Loucy (cell line): ENCODE results near the gene ZNF556.
A peak's percentile ranks its signal among the peaks of the same experiment; 100 is the strongest.
"Not testable (repeated sequence)": the region's sequence is repeated elsewhere in the genome, so short reads cannot be mapped to it uniquely, and the experiment has no call there.

ENCODE experiments used
- H2AFZ ChIP-seq: fragments of 200-600 bp; sonication (generic); 2 replicates; pipeline ENCODE4 v1.6.0; 2016; ENCODE audit warnings: antibody characterized with exemption, mild to moderate bottlenecking, low read length, moderate library complexity
- H3F3A ChIP-seq: fragments of 200-600 bp; 2 replicates; pipeline ENCODE4 v1.6.0; 2016; ENCODE audit warnings: antibody characterized with exemption, low read depth, mild to moderate bottlenecking
- H3K27me3 ChIP-seq: fragments of 200-600 bp; sonication (generic); 2 replicates; pipeline ENCODE4 v1.6.1; 2014; ENCODE audit warnings: low read length, mild to moderate bottlenecking; ENCODE audit not compliant: insufficient read depth, poor library complexity, severe bottlenecking
- H3K36me3 ChIP-seq: fragments of 200-600 bp; sonication (generic); 2 replicates; pipeline ENCODE4 v1.6.1; 2016; ENCODE audit warnings: low read length; ENCODE audit not compliant: insufficient read depth
- H3K4me1 ChIP-seq: fragments of 200-600 bp; sonication (generic); 2 replicates; pipeline ENCODE4 v1.5.1; 2014; ENCODE audit warnings: low read length, mild to moderate bottlenecking; ENCODE audit not compliant: insufficient read depth, poor library complexity, severe bottlenecking
- H3K4me2 ChIP-seq: fragments of 200-600 bp; sonication (generic); 2 replicates; pipeline ENCODE4 v1.6.0; 2014; ENCODE audit warnings: antibody characterized with exemption, low read length, low read depth, mild to moderate bottlenecking; ENCODE audit not compliant: poor library complexity, severe bottlenecking
- H3K4me3 ChIP-seq: fragments of 200-600 bp; sonication (generic); 2 replicates; pipeline ENCODE4 v1.5.1; 2014; ENCODE audit warnings: low read length, mild to moderate bottlenecking, mixed read lengths; ENCODE audit not compliant: poor library complexity, severe bottlenecking
- H3K79me2 ChIP-seq: fragments of 200-600 bp; sonication (generic); 2 replicates; pipeline ENCODE4 v1.6.1; 2014; ENCODE audit warnings: low read length; ENCODE audit not compliant: insufficient read depth
- H3K9ac ChIP-seq: fragments of 200-600 bp; sonication (generic); 2 replicates; pipeline ENCODE4 v1.6.0; 2014; ENCODE audit warnings: mild to moderate bottlenecking, low read depth, low read length, moderate library complexity; ENCODE audit not compliant: poor library complexity, severe bottlenecking
- H3K9me2 ChIP-seq: fragments of 200-600 bp; sonication (generic); replicated peaks from 2 replicates; pipeline ENCODE4 v1.6.1; 2016; ENCODE audit warnings: low read depth, low read length, mixed read lengths
- H3K9me3 ChIP-seq: fragments of 200-600 bp; sonication (generic); 2 replicates; pipeline ENCODE4 v1.6.1; 2014; ENCODE audit warnings: mild to moderate bottlenecking, antibody characterized with exemption, low read length, low read depth; ENCODE audit not compliant: insufficient read depth
- H4K20me1 ChIP-seq: fragments of 200-600 bp; sonication (generic); 2 replicates; pipeline ENCODE4 v1.6.0; 2014; ENCODE audit warnings: antibody characterized with exemption, low read length, mild to moderate bottlenecking; ENCODE audit not compliant: insufficient read depth, poor library complexity, severe bottlenecking
- EZH2phosphoT487 ChIP-seq: fragments of 200-600 bp; IDR thresholded peaks from 2 replicates; pipeline ENCODE4 v1.6.1; 2018; ENCODE audit warnings: antibody characterized with exemption, mild to moderate bottlenecking, moderate library complexity, borderline replicate concordance
- TF ChIP-seq, protein P1 (sequence below): fragments of 200-600 bp; sonication (generic); conservative IDR thresholded peaks from 2 replicates; pipeline ENCODE4 v1.5.1; 2014; ENCODE audit warnings: mild to moderate bottlenecking, antibody characterized with exemption, low read length

The ZNF556 gene

DNA sequence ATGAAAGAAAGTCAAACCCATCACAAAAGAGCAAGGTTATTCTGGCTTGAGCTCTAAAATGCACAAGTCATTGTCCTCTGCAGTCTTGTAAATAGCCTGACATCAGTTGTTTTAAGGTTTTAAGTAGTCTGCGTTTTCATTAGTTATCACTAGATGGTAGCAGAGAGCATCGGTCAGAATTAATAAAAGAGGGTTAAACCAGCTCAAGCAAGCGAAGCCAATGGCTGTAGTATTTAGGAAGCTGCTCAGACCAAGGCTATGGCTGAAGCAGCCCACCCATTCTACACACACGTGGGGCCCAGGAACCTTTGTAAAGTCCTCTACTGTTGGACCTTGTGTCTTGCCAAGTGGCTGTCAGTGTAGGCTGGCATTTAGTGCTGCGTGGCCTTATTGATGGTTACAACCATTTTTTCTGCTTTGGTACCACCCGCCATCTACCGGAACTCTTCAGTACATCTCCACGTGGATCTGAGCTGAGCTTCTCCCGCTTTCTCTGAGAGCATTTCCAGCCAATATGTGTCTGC lies 20.3 kb downstream of the ZNF556 start:
- Histone ChIP-seq H3F3A (no peaks in the 10 kb centered on the region), H3K4me3 (no peak overlapping the region), H3K9me2 (no peaks in the 10 kb centered on the region), H3K27me3 (no peaks in the 10 kb centered on the region), H3K4me2 (peak overlapping the region; percentile 10), H3K4me1 (no peaks in the 10 kb centered on the region), H3K79me2 (no peaks in the 10 kb centered on the region), H3K36me3 (no peaks in the 10 kb centered on the region), H3K9ac (no peak overlapping the region), H4K20me1 (no peaks in the 10 kb centered on the region), H3K9me3 (no peaks in the 10 kb centered on the region), H2AFZ (peak overlapping the region; percentile 44)
- TF ChIP-seq, protein P1, sequence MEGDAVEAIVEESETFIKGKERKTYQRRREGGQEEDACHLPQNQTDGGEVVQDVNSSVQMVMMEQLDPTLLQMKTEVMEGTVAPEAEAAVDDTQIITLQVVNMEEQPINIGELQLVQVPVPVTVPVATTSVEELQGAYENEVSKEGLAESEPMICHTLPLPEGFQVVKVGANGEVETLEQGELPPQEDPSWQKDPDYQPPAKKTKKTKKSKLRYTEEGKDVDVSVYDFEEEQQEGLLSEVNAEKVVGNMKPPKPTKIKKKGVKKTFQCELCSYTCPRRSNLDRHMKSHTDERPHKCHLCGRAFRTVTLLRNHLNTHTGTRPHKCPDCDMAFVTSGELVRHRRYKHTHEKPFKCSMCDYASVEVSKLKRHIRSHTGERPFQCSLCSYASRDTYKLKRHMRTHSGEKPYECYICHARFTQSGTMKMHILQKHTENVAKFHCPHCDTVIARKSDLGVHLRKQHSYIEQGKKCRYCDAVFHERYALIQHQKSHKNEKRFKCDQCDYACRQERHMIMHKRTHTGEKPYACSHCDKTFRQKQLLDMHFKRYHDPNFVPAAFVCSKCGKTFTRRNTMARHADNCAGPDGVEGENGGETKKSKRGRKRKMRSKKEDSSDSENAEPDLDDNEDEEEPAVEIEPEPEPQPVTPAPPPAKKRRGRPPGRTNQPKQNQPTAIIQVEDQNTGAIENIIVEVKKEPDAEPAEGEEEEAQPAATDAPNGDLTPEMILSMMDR, result peak; percentile 71
- no peak for TF ChIP-seq EZH2phosphoT487

DNA sequence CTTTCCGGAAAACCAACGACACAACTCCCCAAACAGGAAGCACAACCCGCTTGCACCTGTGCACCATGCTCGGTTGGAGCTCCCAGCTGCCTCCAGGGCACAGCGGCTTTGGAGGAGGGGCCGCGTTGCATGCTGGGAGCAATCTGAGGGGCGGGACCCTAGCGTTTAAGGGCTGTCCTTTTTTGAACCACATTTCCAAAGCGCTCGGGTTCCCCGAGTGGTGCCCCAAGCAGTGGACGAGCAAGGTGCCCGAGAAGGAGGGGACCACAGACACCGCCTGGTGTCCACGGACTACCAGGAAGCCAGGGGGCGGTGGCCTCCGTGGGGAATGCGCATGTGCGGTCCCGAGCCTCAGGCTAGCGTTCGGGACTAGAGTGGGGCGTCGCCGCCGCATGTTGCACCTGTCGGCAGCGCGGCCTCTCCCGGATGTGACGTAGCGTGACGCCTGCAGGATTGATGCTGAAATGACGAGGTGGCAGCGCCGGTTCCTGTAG lies 21.6 kb downstream of the ZNF556 start:
- Histone ChIP-seq H3F3A (no peaks in the 10 kb centered on the region), H3K9me3 (no peaks in the 10 kb centered on the region), H4K20me1 (no peaks in the 10 kb centered on the region), H3K79me2 (no peaks in the 10 kb centered on the region), H3K4me1 (no peaks in the 10 kb centered on the region), H3K4me2 (no peak overlapping the region), H3K27me3 (no peaks in the 10 kb centered on the region), H3K9ac (no peak overlapping the region), H3K9me2 (no peaks in the 10 kb centered on the region), H2AFZ (no peak overlapping the region), H3K4me3 (no peak overlapping the region), H3K36me3 (no peaks in the 10 kb centered on the region)
- no peak for TF ChIP-seq EZH2phosphoT487
- TF ChIP-seq, protein P1, result no peak

DNA sequence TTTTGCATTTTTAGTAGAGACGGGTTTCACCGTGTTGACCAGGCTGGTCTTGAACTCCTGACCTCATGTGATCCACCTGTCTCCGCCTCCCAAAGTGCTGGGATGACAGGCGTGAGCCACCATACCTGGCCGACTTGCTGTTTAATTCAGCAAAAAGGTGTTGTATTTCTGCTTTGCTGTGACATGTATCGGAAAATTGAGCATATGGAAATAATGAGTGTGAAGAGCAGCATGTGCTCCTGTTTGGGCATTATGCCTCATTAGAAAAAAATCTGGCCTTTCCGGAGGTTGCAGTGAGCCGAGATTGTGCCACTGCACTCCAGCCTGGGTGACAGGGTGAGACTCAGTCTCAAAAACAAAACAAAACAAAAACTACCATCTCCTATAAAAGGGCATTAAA lies 23.4 kb downstream of the ZNF556 start:
- H3K79me2 ChIP-seq, H3K36me3 ChIP-seq, H4K20me1 ChIP-seq, H3K27me3 ChIP-seq, H3K4me3 ChIP-seq, H3K4me1 ChIP-seq, H2AFZ ChIP-seq, H3K9me2 ChIP-seq, H3K9me3 ChIP-seq, H3F3A ChIP-seq, H3K4me2 ChIP-seq, H3K9ac ChIP-seq: not testable (repeated sequence)

DNA sequence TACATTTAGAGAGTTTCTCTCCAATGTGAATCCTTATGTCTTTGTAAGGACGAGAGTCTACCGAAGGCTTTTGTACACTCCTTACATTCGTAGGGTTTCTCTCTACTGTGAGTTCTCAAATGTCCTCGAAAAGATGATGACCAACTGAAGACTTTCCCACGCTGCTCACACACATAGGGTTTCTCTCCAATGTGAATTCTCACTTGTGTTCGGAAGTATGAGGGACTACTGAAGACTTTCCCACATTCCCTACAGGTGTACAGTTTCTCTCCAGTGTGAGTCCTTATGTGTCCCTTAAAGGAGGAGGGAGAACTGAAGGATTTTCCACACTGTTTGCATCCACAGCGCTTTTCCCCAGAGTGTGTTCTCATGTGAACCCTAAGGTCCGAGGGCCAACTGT lies 29.6 kb downstream of the ZNF556 start:
- no peaks in the 10 kb centered on the region for H3K9me3 ChIP-seq
- TF ChIP-seq EZH2phosphoT487, result no peak
- TF ChIP-seq, protein P1, result no peak
- H3K27me3 ChIP-seq, result no peaks in the 10 kb centered on the region
- H3K36me3 ChIP-seq, result no peaks in the 10 kb centered on the region
- no peak overlapping the region for H3K4me3 ChIP-seq
- H4K20me1 ChIP-seq, result no peaks in the 10 kb centered on the region
- H2AFZ ChIP-seq, result no peak overlapping the region
- H3K4me1 ChIP-seq, result peaks cover 2% of the 10 kb centered on the region
- no peaks in the 10 kb centered on the region for H3F3A ChIP-seq
- H3K9ac ChIP-seq, result no peak overlapping the region
- H3K9me2 ChIP-seq, result no peaks in the 10 kb centered on the region
- no peak overlapping the region for H3K4me2 ChIP-seq
- peaks cover 8% of the 10 kb centered on the region; the same call in 1 of the 2 replicates for H3K79me2 ChIP-seq
